GM19463 (cell line): ENCODE results near the gene RCN2.
A peak's percentile ranks its signal among the peaks of the same experiment; 100 is the strongest.

Experiments used
- ATAC-seq: cut with Tn5 transposase; IDR thresholded peaks from one replicate; pipeline ENCODE4 v1.9.1; 2021; ENCODE audit warnings: mild to moderate bottlenecking, moderate library complexity; ENCODE audit not compliant: unreplicated experiment

Gene RCN2

GRCh38 chr15:76973362-76973743 is 41.8 kb downstream of the RCN2 start:
- no peak for ATAC-seq

- no peak for ATAC-seq
Observed at GRCh38 chr15:76973906-76974305, 42.4 kb downstream of the RCN2 start.

GRCh38 chr15:76974456-76975036 is 43.0 kb downstream of the RCN2 start:
- no peak for ATAC-seq

- ATAC-seq, result no peak
Observed at GRCh38 chr15:76976141-76976540, 44.6 kb downstream of the RCN2 start.

- ATAC-seq, result no peak
Observed at GRCh38 chr15:76976572-76977270, 45.2 kb downstream of the RCN2 start.

- ATAC-seq, result no peak
Observed at GRCh38 chr15:76978522-76979330, 47.2 kb downstream of the RCN2 start.

- no peak for ATAC-seq
Observed at GRCh38 chr15:76979331-76979925, 47.9 kb downstream of the RCN2 start.

GRCh38 chr15:76979996-76980520 is 48.5 kb downstream of the RCN2 start:
- ATAC-seq, result no peak

- no peak for ATAC-seq
Observed at GRCh38 chr15:76982356-76982755, 50.8 kb downstream of the RCN2 start.

GRCh38 chr15:76982756-76983155 is 51.2 kb downstream of the RCN2 start:
- ATAC-seq, result no peak

- ATAC-seq, result no peak
Observed at GRCh38 chr15:76983590-76984375, 52.2 kb downstream of the RCN2 start.

- no peak for ATAC-seq
Observed at GRCh38 chr15:76986743-76987142, 55.2 kb downstream of the RCN2 start.

GRCh38 chr15:76987276-76987675 is 55.7 kb downstream of the RCN2 start:
- ATAC-seq, result no peak

GRCh38 chr15:76987896-76988860 is 56.6 kb downstream of the RCN2 start:
- ATAC-seq, result peak; percentile 83

GRCh38 chr15:76988867-76989780 is 57.6 kb downstream of the RCN2 start:
- ATAC-seq, result no peak

- no peak for ATAC-seq
Observed at GRCh38 chr15:76991048-76991447, 59.5 kb downstream of the RCN2 start.

- ATAC-seq, result no peak
Observed at GRCh38 chr15:76991741-76992645, 60.4 kb downstream of the RCN2 start.
